ENCODE results near the gene ITSN1. TPM values are rescaled to one million over a fixed set of nuclear protein-coding genes. Genes with fewer than 3 reads are reported as not detected.

The ITSN1 gene
- total and polyA plus RNA-seq, 7 donors, result 10.8 to 45.4 (median 35.7) TPM

GRCh38 chr21:33684923-33685560 is 42.7 kb downstream of the ITSN1 start:
- Histone ChIP-seq H3K36me3 (no peaks in the 10 kb centered on the region), H3K4me1 (peaks cover 0 to 60% (median 42%) of the 10 kb centered on the region in 4 donors), H3K4me3 (no peak overlapping the region), H3K27me3 (no peaks in the 10 kb centered on the region), H3K27ac (peak overlapping the region in 1 of 4 donors; percentile 12), H3K9me3 (no peaks in the 10 kb centered on the region)
- WGBS, 2 donors, result 38 to 70% methylated on average over 5 of the region's 5 CpGs
- no peak for DNase-seq
- TF ChIP-seq POLR2A (IDR thresholded peaks at IDR 0.05), result no peak
- TF ChIP-seq POLR2AphosphoS5 (IDR thresholded peaks at IDR 0.05), result no peak
- no peak for TF ChIP-seq CTCF (IDR thresholded peaks at IDR 0.05)
- TF ChIP-seq EP300 (IDR thresholded peaks at IDR 0.05), result no peak
- intact Hi-C loops (cut with DNase I), result no loop called here

- intact Hi-C loops (cut with DNase I), result no loop called here
- no peak overlapping the region for H3K4me3 ChIP-seq
- H3K4me1 ChIP-seq, result peaks cover 0 to 58% (median 42%) of the 10 kb centered on the region in 4 donors
- no peak for DNase-seq
- no peaks in the 10 kb centered on the region for H3K36me3 ChIP-seq
- no peaks in the 10 kb centered on the region for H3K9me3 ChIP-seq
- no peak for TF ChIP-seq CTCF (IDR thresholded peaks at IDR 0.05)
- no peak for TF ChIP-seq POLR2AphosphoS5 (IDR thresholded peaks at IDR 0.05)
- no peak for TF ChIP-seq EP300 (IDR thresholded peaks at IDR 0.05)
- no peak for TF ChIP-seq POLR2A (IDR thresholded peaks at IDR 0.05)
- H3K27me3 ChIP-seq, result no peaks in the 10 kb centered on the region
- no peak overlapping the region for H3K27ac ChIP-seq
Observed at GRCh38 chr21:33685613-33686197, 43.4 kb downstream of the ITSN1 start.

GRCh38 chr21:33686386-33686785 is 44.1 kb downstream of the ITSN1 start:
- Histone ChIP-seq H3K36me3 (no peaks in the 10 kb centered on the region), H3K27ac (no peak overlapping the region), H3K9me3 (no peaks in the 10 kb centered on the region), H3K27me3 (no peaks in the 10 kb centered on the region), H3K4me3 (no peak overlapping the region), H3K4me1 (peaks cover 0 to 58% (median 42%) of the 10 kb centered on the region in 4 donors)
- intact Hi-C loops (cut with DNase I), result no loop called here
- no peak for DNase-seq
- TF ChIP-seq EP300 (IDR thresholded peaks at IDR 0.05), result no peak
- no peak for TF ChIP-seq POLR2A (IDR thresholded peaks at IDR 0.05)
- no peak for TF ChIP-seq POLR2AphosphoS5 (IDR thresholded peaks at IDR 0.05)
- no peak for TF ChIP-seq CTCF (IDR thresholded peaks at IDR 0.05)
- 89 to 90% methylated on average over 3 of the region's 3 CpGs for WGBS, 2 donors

- no peak for DNase-seq
- no peaks in the 10 kb centered on the region for H3K9me3 ChIP-seq
- no peak for TF ChIP-seq POLR2A (IDR thresholded peaks at IDR 0.05)
- TF ChIP-seq POLR2AphosphoS5 (IDR thresholded peaks at IDR 0.05), result no peak
- TF ChIP-seq EP300 (IDR thresholded peaks at IDR 0.05), result no peak
- no peak for TF ChIP-seq CTCF (IDR thresholded peaks at IDR 0.05)
- intact Hi-C loops (cut with DNase I), result no loop called here
- H3K27me3 ChIP-seq, result no peaks in the 10 kb centered on the region
- no peak overlapping the region for H3K27ac ChIP-seq
- no peaks in the 10 kb centered on the region for H3K36me3 ChIP-seq
- no peak overlapping the region for H3K4me3 ChIP-seq
- peaks cover 0 to 58% (median 42%) of the 10 kb centered on the region in 4 donors for H3K4me1 ChIP-seq
- 33 to 72% methylated on average over 3 of the region's 3 CpGs for WGBS, 2 donors
Observed at GRCh38 chr21:33687634-33688033, 45.3 kb downstream of the ITSN1 start.
